Sigmoid colon (tissue), 7 donors: ENCODE measurements around the gene TGFBI. TPM values are rescaled to one million over a fixed set of nuclear protein-coding genes. Genes with fewer than 3 reads are reported as not detected.

Source experiments
- DNase-seq: peaks from one replicate; pipeline ENCODE4 v3.0.0-alpha.2; 2019
- H3K27ac ChIP-seq, 4 donors: fragments of 200-600 bp; sonication (generic); one replicate each; pipeline ENCODE4 v1.5.1; 2016 to 2019; ENCODE audit warnings: mild to moderate bottlenecking in 1 of 4
- H3K27me3 ChIP-seq, 3 donors: fragments of 200-600 bp; sonication (generic); one replicate each; pipeline ENCODE4 v1.5.1; 2019; ENCODE audit warnings: mild to moderate bottlenecking in 1 of 3
- H3K36me3 ChIP-seq, 4 donors: fragments of 200-600 bp; sonication (generic); one replicate each; pipeline ENCODE4 v1.5.1; 2016 to 2019
- H3K4me1 ChIP-seq, 4 donors: fragments of 200-600 bp; sonication (generic); one replicate each; pipeline ENCODE4 v1.5.1; 2017 to 2019
- H3K4me3 ChIP-seq, 4 donors: fragments of 200-600 bp; sonication (generic); one replicate each; pipeline ENCODE4 v1.5.1; 2017 to 2019; ENCODE audit warnings: mild to moderate bottlenecking in 2 of 4, moderate library complexity in 1 of 4
- H3K9me3 ChIP-seq, 4 donors: fragments of 200-600 bp in 3 of 4; sonication (generic) in 3 of 4; one replicate each; pipeline versions ENCODE4 v1.5.1 to v1.6.1; 2013 to 2019
- CTCF ChIP-seq, 4 experiments: fragments of 450-650 bp in 3 of 4; fragments of 200-600 bp in 1 of 4; IDR thresholded peaks; one replicate each; pipeline ENCODE4 v1.5.1; 2016 to 2019; ENCODE audit warnings: antibody characterized with exemption in 4 of 4, mild to moderate bottlenecking in 3 of 4, moderate library complexity in 2 of 4
- EP300 ChIP-seq, 4 donors: sonication (generic); formaldehyde crosslinking; IDR thresholded peaks; one replicate each; pipeline ENCODE4 v1.6.1; 2017; ENCODE audit warnings: antibody characterized with exemption in 4 of 4
- POLR2A ChIP-seq, 2 donors: fragments of 450-650 bp; IDR thresholded peaks; one replicate each; pipeline ENCODE4 v1.6.1; 2016; ENCODE audit warnings: antibody characterized with exemption in 2 of 2, mild to moderate bottlenecking in 2 of 2, moderate library complexity in 2 of 2
- POLR2AphosphoS5 ChIP-seq, 4 donors: sonication (generic); formaldehyde crosslinking; IDR thresholded peaks; one replicate each; pipeline ENCODE4 v1.6.1; 2017; ENCODE audit warnings: antibody characterized with exemption in 4 of 4
- WGBS, 2 donors: extraction: QIAGEN DNeasy Blood & Tissue Kit; methylation state at CpG; one replicate each; pipeline ENCODE4 v1.1.7; 2013; 5-methylcytosine and 5-hydroxymethylcytosine counted together
- intact Hi-C: fragments of 100-400 bp; cut with DNase I; formaldehyde crosslinking; loops from one replicate; pipeline ENCODE4 v1.15.1; 2023
- polyA plus RNA-seq, 3 donors: library from polyadenylated mRNA; stranded (reverse); fragments of 200-250 nt; gene quantifications; one replicate each; pipeline ENCODE4 v1.2.3, GENCODE V29; 2013
- total RNA-seq, 4 donors: library from RNA; depleted of rRNA; stranded (reverse); fragments of >200 nt; gene quantifications; one replicate each; pipeline ENCODE4 v1.1.0, GENCODE V29; 2016
- donor health status: healthy with polysubstance abuse.
- donor health status: Bipolar disorder and iron deficiency.
- donor health status: healthy.

Gene TGFBI
- total and polyA plus RNA-seq, 7 donors: 48.6 to 178 (median 67.4) TPM

GRCh38 chr5:136007271-136007670, 21.5 kb upstream of the TGFBI start:
- WGBS, 2 donors: 74 to 84% methylated on average over 4 of the region's 4 CpGs
- DNase-seq: no peak
- H3K27ac ChIP-seq: peak overlapping the region in 3 of 4 donors; percentile 13 to 54 (median 41)

GRCh38 chr5:136011414-136012001, 17.3 kb upstream of the TGFBI start:
- Histone ChIP-seq H3K9me3 (no peaks in the 10 kb centered on the region), H3K36me3 (no peaks in the 10 kb centered on the region), H3K27me3 (no peaks in the 10 kb centered on the region), H3K27ac (peak overlapping the region in 3 of 4 donors; percentile 21 to 84 (median 28)), H3K4me3 (no peak overlapping the region), H3K4me1 (peaks cover 0 to 75% (median 50%) of the 10 kb centered on the region in 4 donors)
- no peak for DNase-seq
- TF ChIP-seq POLR2A (IDR thresholded peaks at IDR 0.05): no peak
- no peak for TF ChIP-seq CTCF (IDR thresholded peaks at IDR 0.05)
- peak in 3 of 4 donors; percentile 50 to 71 (median 59) for TF ChIP-seq POLR2AphosphoS5 (IDR thresholded peaks at IDR 0.05)
- TF ChIP-seq EP300 (IDR thresholded peaks at IDR 0.05): no peak
- intact Hi-C loops: no loop called here
- 53 to 69% methylated on average over 4 of the region's 4 CpGs for WGBS, 2 donors

More at GRCh38 chr5:136007271-136007670, 21.5 kb upstream of the TGFBI start:
- TF ChIP-seq EP300 (IDR thresholded peaks at IDR 0.05) (no peak), POLR2AphosphoS5 (IDR thresholded peaks at IDR 0.05) (peak in 1 of 4 donors; percentile 27), POLR2A (IDR thresholded peaks at IDR 0.05) (no peak)
- Histone ChIP-seq H3K27me3 (no peaks in the 10 kb centered on the region), H3K9me3 (no peaks in the 10 kb centered on the region), H3K4me1 (peaks cover 0 to 46% (median 30%) of the 10 kb centered on the region in 4 donors), H3K4me3 (no peak overlapping the region), H3K36me3 (no peaks in the 10 kb centered on the region)
- intact Hi-C loops: loop anchor here (5.0 kb wide), 1 partner anchor 60 kb away; no protein-coding TSS in a partner anchor

- DNase-seq: no peak
- intact Hi-C loops: no loop called here
- H3K9me3 ChIP-seq: no peaks in the 10 kb centered on the region
- no peak overlapping the region for H3K4me3 ChIP-seq
- H3K4me1 ChIP-seq: peaks cover 0 to 75% (median 46%) of the 10 kb centered on the region in 4 donors
- TF ChIP-seq POLR2A (IDR thresholded peaks at IDR 0.05): no peak
- TF ChIP-seq POLR2AphosphoS5 (IDR thresholded peaks at IDR 0.05): no peak
- TF ChIP-seq EP300 (IDR thresholded peaks at IDR 0.05): no peak
- no peak for TF ChIP-seq CTCF (IDR thresholded peaks at IDR 0.05)
- H3K27ac ChIP-seq: peak overlapping the region in 3 of 4 donors; percentile 21 to 84 (median 28)
- WGBS, 2 donors: 18 to 31% methylated on average over 3 of the region's 3 CpGs
- no peaks in the 10 kb centered on the region for H3K27me3 ChIP-seq
- no peaks in the 10 kb centered on the region for H3K36me3 ChIP-seq
Observed at GRCh38 chr5:136012041-136012804, 16.6 kb upstream of the TGFBI start.

GRCh38 chr5:136013559-136013958, 15.2 kb upstream of the TGFBI start:
- peak overlapping the region in 3 of 4 donors; percentile 71 to 84 (median 79) for H3K27ac ChIP-seq
- WGBS, 2 donors: 77% methylated on average over 2 of the region's 2 CpGs
- peaks cover 0 to 79% (median 45%) of the 10 kb centered on the region in 4 donors for H3K4me1 ChIP-seq
- no peak overlapping the region for H3K4me3 ChIP-seq
- intact Hi-C loops: no loop called here
- H3K36me3 ChIP-seq: no peaks in the 10 kb centered on the region
- no peaks in the 10 kb centered on the region for H3K9me3 ChIP-seq
- no peaks in the 10 kb centered on the region for H3K27me3 ChIP-seq
- no peak for DNase-seq
- TF ChIP-seq POLR2A (IDR thresholded peaks at IDR 0.05): no peak
- no peak for TF ChIP-seq EP300 (IDR thresholded peaks at IDR 0.05)

- Histone ChIP-seq H3K27me3 (no peaks in the 10 kb centered on the region), H3K36me3 (no peaks in the 10 kb centered on the region), H3K9me3 (no peaks in the 10 kb centered on the region), H3K27ac (peak overlapping the region; percentile 47 to 84 (median 75)), H3K4me1 (peaks cover 0 to 86% (median 52%) of the 10 kb centered on the region in 4 donors), H3K4me3 (no peak overlapping the region)
- TF ChIP-seq CTCF (IDR thresholded peaks at IDR 0.05) (no peak), POLR2AphosphoS5 (IDR thresholded peaks at IDR 0.05) (peak in 3 of 4 donors; percentile 61 to 84 (median 70)), EP300 (IDR thresholded peaks at IDR 0.05) (peak in 3 of 4 donors; percentile 28 to 82 (median 52))
- intact Hi-C loops: loop anchor here (2.0 kb wide), 1 partner anchor 42 kb away; no protein-coding TSS in a partner anchor
- 70 to 78% methylated on average over 7 of the region's 7 CpGs for WGBS, 2 donors
- DNase-seq: peak; percentile 86
Observed at GRCh38 chr5:136014049-136015002, 14.5 kb upstream of the TGFBI start.
